RWPE1 (cell line): ENCODE data around the gene CAPZB.
A peak's percentile ranks its signal among the peaks of the same experiment; 100 is the strongest.

Experiments used
- CTCF ChIA-PET: fragments of 350-600 bp; sonication (Branson Sonifier 250); formaldehyde crosslinking; extraction: SDS; loops from one replicate; lab custom pipeline; 2021; lab: Yijun Ruan, JAX
- POLR2A ChIA-PET: fragments of 400-600 bp; formaldehyde crosslinking; extraction: SDS; loops from one replicate; lab custom pipeline; 2020; ENCODE audit warnings: antibody characterized with exemption; ENCODE audit not compliant: low non-redundant PET; lab: Yijun Ruan, JAX
- DNase-seq: peaks from one replicate; pipeline ENCODE4 v3.0.0; 2012; ENCODE audit warnings: low spot score
- H3K27ac ChIP-seq: fragments of 450-650 bp; 2 replicates; pipeline ENCODE4 v1.5.1; 2017
- CTCF ChIP-seq: fragments of 450-650 bp; conservative IDR thresholded peaks from 2 replicates; pipeline ENCODE4 v1.5.1; 2017; ENCODE audit warnings: low read depth, mild to moderate bottlenecking

Gene CAPZB

GRCh38 chr1:19360432-19360831 is 124.9 kb downstream of the CAPZB start:
- POLR2A ChIA-PET = no interaction called here
- CTCF ChIA-PET = interaction anchor here (0.7 to 1.1 kb wide), 2 partner anchors 16 to 17 kb away, joined by 3 to 5 read pairs; no protein-coding TSS in a partner anchor
- DNase-seq = no peak
- peak overlapping the region; percentile 92 for H3K27ac ChIP-seq
- no peak for TF ChIP-seq CTCF

GRCh38 chr1:19360016-19360415 is 125.3 kb downstream of the CAPZB start:
- TF ChIP-seq CTCF = no peak
- ChIA-PET CTCF (interaction anchor here (0.7 to 1.1 kb wide), 2 partner anchors 16 to 18 kb away, joined by 3 to 5 read pairs; no protein-coding TSS in a partner anchor), POLR2A (no interaction called here)
- DNase-seq = no peak
- peak overlapping the region; percentile 92 for H3K27ac ChIP-seq

GRCh38 chr1:19359357-19359756 is 126.0 kb downstream of the CAPZB start:
- peak overlapping the region; percentile 92 for H3K27ac ChIP-seq
- ChIA-PET CTCF (no interaction called here), POLR2A (no interaction called here)
- TF ChIP-seq CTCF = no peak
- no peak for DNase-seq

- CTCF ChIA-PET = no interaction called here
- 0 out of 2 replicates have a peak overlapping the region, but pooled peaks have one; percentile 7 for H3K27ac ChIP-seq
- no peak for DNase-seq
- no peak for TF ChIP-seq CTCF
- POLR2A ChIA-PET = no interaction called here
These were observed 126.6 kb downstream of the CAPZB start for GRCh38 chr1:19358710-19359109.

- ChIA-PET POLR2A (no interaction called here), CTCF (no interaction called here)
- TF ChIP-seq CTCF = no peak
- no peak for DNase-seq
- no peak overlapping the region for H3K27ac ChIP-seq
These were observed 127.9 kb downstream of the CAPZB start for GRCh38 chr1:19357299-19357986.

GRCh38 chr1:19356266-19356665 is 129.1 kb downstream of the CAPZB start:
- no peak for TF ChIP-seq CTCF
- POLR2A ChIA-PET = interaction anchor here (0.7 kb wide), 1 partner anchor 104 kb away, joined by 3 read pairs; the partner anchor contains the start of genes EMC1 and MRTO4
- DNase-seq = no peak

More at GRCh38 chr1:19356266-19356665, 129.1 kb downstream of the CAPZB start:
- H3K27ac ChIP-seq = no peak overlapping the region
- CTCF ChIA-PET = interaction anchor here (0.6 to 0.7 kb wide), 3 partner anchors 66 to 337 kb away, joined by 4 to 7 read pairs (median 5); no protein-coding TSS in a partner anchor
